Stimulated activated CD8-positive, alpha-beta memory T cell treated with anti-CD3 and anti-CD28 coated beads, Interleukin-7, amount 100 ng/mL, for 48 hours (primary cell): Measurements from ENCODE around the gene ANKRD33.

Experiments used
- DNase-seq, 2 donors: peaks; one replicate each; pipeline ENCODE4 v3.0.0-alpha.2; 2020; ENCODE audit warnings: low read depth in 1 of 2; ENCODE audit errors: extremely low read depth in 1 of 2

The ANKRD33 gene

DNA sequence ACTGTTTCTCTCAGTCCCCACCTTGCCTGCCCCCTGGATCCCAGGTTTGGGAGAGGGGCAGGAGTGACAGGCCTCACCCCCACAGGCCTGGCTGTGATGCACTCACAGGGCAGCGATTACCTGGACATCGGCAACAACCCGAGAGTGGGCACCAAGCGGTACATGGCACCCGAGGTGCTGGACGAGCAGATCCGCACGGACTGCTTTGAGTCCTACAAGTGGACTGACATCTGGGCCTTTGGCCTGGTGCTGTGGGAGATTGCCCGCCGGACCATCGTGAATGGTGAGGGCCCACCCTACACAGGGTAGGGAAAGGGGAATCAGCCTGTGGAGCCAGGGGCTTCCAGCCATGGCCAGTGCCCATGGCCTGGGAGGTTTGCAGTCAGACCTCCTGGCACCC lies 28.0 kb downstream of the ANKRD33 start:
- no peak for DNase-seq

DNA sequence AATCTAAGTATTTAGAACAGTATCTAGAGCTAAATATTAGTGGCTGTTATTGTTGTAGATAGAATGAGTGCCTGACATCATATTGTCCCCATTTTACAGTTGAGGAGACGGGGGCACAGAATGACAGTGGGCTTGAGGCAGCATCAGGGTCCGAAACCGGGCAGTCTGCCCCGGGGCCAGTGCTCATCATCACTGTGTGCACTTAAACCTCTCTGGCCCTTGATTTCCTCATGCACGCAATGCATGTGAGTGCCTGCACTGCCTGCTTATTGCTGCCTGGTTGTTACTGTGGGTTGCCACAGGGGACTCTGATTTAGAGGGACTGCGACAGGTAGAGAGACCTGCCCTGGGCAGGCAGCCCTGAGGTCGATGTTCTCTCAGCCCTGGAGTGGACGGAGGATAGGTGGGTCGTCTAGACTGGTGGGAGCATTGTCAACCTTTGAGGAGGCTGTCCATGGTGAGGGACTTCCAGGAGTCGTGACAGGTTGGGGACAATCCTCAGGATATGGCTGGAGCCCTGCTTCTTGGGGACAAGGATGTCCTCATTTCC lies 29.2 kb downstream of the ANKRD33 start:
- DNase-seq = no peak

DNA sequence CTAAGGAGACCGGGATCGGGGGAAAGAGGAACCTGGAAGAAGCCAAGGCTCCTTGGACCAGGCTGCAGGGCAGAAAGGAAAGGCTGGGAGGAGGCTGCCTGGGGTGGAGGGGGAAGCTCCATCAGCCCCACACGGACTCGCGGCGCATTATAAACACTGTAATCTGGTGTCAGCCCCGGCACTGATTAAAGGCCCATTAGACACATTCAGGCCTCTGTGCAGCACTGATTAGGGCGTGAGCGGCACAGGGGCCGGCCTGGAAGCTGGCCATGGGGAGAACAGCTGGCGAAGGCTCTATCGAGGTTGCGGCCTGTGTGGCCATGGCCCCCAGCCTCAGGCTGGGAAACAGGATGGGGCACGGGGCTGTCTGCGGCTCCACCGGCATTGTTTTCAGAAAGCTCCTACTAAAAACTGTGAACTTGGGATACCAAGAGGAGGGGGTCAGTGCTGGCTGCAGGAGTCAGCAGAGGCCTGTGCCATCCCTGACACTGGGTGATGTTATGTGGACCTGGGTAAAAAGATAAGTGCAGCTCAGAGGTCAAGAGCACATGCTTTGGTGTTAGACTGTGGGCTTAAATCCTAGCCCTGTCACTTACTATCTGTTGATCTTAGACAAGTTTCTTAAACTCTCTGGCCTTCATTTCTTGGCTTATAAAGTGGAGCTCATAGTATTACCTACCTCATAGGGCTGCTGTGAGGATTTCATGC lies 30.0 kb downstream of the ANKRD33 start:
- DNase-seq = no peak

DNA sequence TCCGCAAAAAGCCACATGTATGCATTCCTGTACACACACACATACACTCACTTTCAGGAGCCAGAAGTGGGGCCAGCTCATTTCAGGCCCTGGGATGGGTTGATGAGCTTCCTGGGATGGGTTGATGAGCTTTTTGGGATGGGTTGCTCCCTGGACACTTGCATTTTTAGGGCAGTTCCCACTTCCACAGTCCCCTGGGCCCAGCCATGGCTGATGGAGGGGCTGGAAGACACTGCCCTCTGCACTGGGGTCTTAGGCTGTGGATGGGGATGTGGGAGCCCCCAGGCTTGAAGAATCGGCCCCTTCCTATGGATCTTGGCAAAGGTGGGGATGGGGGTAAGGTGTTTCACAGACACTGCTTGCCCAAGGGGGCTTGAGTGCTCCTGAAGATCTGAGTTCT lies 32.1 kb downstream of the ANKRD33 start:
- DNase-seq = no peak

DNA sequence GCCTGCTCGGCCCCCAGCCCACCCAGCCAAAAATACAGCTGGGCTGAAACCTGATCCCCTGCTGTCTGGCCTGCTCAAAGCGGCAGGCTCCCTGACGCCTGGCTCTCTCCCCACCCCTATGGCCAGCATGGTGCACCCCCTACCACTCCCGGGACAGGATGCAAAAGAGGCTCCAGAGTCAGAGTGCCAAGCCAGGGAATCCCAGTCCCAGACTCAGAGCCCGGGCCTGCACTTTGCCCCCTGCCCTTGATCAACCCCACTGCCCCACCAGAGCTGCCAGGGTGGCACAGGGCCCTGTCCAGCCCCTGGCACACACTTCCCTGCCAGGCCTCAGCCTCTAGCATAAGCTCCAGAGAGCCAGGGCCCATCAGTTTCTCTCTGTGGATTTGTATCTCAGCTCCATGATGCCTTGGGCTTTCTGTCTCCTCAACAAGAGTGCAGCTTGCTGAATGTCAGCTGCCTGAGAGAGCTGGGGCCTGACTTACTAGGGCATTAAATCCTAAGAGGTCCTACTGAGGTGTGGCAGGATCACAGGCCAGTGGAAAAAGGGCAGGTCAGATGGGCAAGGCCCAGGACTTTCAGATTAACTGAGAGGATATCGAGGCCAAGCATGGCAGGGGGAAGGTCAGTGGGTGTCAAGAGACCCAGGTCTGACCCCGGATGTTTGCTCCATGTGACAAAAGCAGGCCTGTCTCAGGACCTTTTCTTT lies 33.3 kb downstream of the ANKRD33 start:
- DNase-seq = no peak

DNA sequence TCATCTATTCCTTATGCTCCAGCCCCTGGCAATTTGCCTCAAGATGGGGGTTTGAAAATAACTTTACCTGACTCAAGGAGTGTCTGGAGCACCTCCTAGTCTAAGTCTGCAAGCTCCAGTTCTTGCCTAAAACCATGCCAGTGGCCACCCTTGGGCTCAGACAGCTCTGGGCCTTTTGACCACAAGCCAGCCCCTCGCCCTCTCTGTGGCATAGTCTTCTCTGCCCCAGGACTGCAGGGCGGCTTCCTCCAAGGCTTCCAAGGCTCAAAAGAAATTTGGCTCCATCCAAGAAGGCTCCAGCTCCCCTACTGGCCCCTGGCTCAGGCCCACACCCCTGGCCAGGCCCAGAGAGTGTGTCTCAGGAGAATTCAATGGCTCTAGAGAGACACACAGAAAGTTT lies 34.2 kb downstream of the ANKRD33 start:
- DNase-seq = no peak

DNA sequence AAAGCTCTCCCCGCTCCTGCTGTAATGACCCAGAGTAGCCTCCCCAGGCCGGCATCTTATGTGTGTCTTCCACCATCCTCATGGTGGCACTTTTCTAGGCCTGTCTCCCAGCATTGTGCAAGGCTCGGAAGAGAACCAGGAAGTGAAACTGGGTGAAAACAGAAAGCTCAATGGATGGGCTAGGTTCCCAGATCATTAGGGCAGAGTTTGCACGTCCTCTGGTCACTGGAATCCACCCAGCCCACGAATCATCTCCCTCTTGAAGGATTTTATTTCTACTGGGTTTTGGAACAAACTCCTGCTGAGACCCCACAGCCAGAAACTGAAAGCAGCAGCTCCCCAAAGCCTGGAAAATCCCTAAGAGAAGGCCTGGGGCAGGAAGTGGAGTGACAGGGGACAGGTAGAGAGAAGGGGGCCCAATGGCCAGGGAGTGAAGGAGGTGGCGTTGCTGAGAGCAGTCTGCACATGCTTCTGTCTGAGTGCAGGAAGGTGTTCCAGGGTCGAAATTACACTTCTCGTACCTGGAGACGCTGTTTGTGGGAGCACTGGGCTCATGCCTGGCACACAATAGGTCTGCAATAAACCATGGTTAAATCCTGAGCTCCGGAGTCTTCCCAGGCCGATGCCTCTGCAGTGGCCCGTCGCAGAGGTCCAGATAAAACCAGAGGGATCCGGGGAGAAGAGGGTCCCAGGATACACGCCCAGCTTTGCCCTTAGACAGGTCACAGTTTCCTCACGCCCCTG lies 35.0 kb downstream of the ANKRD33 start:
- no peak for DNase-seq

DNA sequence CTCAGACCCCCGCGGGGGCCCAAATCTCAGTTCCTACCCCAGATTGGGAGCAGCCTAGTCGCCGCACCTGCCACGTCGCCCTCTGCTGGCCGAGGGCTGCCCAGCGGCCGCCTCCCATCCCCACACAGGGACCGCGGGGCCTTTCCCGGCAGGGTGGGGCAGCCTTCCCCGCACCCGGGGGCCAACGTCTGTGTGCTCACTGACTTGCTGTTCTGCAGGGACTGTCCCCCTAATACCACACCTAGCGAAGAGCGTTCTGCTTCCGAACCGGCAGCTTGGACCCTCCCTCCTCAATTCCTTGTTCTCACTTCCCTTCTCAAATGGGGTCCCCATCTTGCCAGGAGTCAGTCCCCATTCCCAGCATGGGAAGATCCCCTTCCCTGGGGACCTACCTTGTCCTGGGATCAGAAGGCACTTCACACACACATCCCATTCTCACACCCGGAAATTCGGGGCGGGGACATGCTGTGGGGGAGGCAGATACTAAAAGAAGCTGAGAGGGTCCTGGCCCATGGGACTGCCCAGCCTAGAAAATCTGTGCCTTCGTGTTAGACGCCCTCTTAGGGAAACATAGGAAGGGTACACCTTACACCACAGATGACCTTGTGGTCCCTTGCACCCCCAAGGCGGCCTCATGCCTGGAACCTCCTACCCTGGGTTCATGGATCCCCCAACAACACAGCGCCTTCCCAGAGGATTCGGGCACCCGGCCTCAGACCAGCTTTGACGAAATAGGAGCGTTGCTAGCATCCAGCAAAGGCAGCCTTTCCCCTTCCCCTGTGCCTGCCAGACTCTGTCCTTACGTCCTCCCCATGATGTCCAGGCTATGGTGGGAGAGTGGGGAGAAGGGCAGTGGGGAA lies 35.8 kb downstream of the ANKRD33 start:
- DNase-seq = peak; percentile 19 to 31

DNA sequence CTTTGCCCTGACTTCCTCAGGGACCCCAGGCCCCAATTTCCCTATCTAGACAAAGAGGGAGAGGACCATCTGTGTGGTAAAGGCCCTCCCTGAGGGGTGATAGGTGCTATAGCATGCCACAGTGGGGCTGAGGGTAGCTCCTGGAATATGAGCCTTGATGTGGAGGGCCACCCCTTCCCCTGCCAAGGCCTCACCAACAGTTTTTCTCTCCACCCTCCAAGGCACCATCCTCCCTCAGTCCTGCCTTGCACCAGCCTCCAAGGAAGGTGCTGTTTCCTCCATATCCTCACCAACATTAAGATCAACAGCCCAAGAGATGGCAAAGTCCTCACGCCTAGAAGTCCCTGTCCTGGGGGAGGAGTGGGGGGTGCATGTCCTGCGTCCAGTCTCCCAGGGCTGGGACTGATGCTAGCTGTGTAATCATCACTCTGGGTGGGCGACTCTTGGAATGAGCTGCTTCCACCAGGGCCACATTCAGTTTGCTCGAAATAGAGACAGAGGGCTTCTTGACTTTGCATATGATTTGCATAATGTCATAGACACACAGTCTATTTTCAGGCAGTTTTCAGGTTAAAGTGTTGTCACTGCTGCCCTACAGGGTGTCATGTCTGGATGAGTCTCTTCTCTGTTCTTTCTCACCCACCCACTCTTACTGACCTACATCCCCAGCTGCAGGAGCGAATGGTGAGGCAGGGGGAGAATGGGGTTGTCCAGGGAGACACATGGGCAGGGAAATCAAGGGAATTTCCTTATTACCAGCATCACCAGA lies 36.8 kb downstream of the ANKRD33 start:
- DNase-seq = no peak

DNA sequence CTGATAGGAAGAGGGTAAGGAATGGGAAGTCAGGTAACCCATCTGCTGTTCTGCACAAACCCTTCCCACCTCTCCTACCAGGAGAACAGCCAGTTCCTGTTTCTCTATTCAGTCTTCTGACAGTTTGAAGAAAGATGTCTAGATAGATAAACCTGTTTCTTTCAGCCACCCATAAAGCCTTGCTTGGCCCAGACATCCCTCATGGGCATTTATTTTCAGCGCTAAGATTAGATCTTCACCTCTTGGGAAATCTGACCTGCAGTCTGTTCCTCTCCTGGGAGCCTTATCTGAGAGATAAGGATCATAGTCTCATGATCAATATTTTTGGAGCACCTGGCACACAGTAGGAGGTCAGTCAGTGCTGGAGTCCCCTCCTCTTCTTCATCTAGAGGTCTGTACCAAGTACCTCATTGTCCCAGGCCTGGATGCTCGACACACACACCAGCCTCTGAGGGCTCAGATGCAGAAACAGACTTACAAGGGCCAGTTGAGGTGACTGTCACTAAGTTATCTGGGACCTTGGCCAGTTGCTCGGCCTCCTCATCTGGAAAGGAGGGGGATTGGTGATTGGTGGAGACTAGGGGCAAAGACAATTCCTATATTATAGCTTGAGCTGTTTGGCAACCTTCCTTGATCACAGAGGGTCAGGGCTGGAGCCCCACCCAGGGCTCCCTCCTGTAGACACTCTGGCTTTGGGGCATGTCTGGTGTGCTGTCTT lies 37.6 kb downstream of the ANKRD33 start:
- DNase-seq = no peak

DNA sequence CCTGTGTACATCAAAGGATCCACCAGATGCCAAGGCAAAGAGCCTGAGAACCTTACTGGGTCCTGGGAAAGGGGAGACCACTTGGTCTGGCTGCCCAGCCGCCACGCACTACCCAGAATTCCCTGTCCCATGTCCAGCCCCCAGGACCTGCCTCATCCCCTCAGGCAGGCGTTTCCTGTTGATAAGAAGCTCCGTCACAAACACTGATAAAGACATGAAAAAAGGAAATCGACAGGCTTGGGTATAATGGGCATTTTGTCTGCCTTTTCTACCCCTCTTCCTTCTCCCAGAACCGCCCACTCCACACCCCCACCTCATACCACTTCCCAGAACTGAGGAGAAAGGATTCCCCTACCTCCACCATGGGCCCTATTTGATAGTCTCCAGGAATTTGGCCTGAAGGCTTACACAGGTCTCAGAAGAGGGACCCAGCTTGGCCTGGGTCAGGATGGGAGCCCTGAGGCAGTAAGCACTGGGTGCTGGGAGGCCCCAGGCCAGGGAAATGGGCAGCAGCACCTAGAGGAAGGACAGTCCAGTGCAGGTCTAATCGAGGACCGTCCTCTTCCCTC lies 38.2 kb downstream of the ANKRD33 start:
- no peak for DNase-seq

DNA sequence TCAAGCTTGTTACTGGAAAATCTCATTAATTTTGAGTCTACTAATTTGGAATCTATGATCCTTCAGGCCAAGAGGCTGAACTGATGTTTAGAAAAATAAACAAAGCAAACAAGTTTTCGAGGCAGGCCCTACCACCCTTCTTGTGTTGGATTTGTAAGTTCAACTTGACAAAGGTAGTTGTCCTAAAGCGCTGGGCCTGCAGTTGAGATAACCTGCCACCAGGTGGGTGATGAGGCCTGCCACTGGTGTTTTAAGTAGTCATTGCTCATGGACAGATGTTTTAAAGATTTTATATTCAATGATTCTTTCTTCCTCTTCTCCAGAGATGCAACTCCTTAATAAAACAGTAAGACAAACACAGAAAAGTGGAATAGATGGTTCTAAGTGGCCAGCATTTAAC lies 38.8 kb downstream of the ANKRD33 start:
- peak in 1 of 2 donors; percentile 25 for DNase-seq

DNA sequence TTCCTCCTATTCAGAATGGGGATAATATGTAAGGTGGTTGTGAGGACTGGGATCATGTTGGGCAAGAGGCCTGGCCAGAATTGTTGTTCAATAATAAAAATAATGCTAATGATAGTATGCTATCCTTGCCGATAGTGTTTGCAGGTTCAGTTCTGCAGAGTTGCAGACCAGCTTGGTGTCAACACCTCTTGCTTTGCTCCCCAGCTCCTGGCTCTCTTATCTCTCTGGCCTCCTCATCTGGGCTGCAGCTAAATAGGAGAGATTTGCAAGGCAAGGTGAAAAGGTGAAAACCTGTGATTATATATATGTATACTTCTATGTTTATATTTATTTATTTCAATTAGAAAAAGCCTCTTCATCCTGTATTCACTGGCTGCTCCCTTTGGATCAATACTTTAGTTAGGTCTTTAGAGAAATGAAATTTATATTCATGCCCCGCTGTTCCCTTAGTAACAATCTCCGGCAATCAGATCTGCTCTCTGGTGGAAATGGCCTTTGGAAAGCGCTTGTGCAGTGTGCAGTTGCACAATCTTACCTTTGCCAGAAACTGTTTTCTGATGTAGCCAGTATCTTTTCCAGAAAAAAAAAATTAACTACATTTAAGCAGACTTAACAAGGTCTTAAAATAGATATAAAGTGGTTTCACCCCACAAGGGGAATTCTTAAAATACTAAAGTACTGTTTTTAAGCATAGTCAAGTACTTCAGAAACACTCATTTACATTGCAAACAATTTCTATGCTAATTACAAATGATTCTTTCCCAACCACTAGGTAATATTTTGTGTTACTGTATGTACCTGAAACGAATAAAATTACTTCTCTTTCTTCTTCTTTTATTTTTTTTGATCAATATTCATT lies 44.5 kb downstream of the ANKRD33 start:
- no peak for DNase-seq

DNA sequence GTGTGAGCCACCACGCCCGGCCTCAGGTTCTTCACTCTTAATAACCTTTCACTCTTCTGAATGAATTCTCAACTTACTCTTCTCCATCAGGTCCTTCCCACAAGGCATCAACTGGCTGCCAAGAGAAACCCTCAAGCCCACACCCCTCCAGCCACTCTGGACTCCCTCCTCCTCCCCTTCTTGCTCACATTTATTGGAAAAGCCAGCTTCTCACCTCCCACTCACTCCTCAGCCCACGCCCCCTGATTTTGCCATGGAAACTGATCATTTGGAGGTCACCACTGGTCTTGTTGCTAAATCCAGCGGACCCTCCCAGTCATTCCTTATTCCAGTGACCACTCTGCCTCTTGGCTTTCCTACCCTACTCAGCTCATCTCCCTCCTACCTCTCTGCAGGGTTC lies 46.2 kb downstream of the ANKRD33 start:
- no peak for DNase-seq

DNA sequence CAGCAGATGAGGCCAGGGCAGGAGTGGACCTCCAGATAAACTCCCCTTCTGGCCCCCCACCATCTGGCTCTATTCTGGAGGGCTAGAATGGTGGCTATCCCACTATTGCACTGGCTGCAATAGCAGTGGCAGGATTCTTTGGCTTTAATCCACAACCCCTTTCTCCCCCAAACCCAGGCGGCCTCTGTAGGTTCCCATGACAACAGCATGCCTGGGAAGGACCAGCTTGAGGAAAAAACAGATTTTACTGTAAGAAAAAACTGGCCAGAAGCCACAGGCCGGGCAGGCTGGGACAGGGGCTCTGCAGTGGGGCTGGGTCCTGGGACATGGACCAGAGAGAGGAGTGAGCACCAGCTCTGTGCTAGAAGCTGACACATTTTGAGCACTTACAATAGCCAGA lies 50.0 kb downstream of the ANKRD33 start:
- DNase-seq = no peak

DNA sequence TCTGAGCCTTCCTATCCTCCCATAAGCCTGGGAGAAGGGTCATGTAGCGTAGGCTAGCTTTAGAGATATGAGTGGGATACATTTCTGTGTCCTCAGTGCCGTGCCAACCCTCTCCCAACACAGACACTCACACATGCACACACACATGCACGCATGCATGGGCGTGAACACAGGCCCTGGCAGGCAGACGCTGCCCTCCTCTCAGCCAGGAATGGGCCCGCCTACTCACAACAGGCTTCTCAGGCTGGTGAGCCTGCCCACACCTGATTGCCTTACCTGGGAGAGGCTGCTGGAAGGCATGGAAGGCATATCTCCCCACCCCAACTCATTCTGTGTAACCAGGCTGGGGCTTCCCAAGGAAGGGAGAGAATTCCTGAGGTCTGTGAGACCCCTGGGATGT lies 50.8 kb downstream of the ANKRD33 start:
- no peak for DNase-seq

DNA sequence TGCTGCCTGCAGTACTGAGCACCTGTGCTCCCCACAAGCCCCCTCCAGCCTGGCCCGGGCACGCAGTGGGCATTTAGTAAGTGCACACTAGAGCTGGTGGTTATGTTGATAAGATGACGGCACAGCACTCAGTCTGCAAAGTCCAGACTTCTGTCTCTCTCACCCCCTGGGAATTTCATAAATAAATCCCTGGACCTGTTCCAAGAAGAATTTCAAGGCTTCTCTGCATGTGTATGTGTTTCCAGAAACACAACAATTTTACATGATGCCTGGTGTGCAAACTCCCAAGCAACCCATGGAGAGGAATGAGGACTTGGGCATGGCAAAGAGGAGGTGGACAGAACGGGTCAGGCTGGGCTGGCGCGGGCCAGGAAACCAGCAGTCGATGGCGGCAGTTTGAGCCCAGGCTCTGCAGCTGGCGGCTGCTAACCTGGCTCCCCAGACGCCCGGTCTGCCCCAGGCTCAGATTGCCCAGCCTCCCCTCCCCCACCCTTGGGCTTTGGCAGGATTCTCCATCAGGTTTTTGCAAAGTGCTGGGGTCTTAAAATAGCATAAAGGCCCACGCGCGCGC lies 53.2 kb downstream of the ANKRD33 start:
- no peak for DNase-seq
